Measurements from ENCODE around the gene EIF1. TPM values are rescaled to one million over a fixed set of nuclear protein-coding genes. Genes with fewer than 3 reads are reported as not detected.

EIF1 gene
- polyA plus RNA-seq, 1 donor from 2014 or later = 257 TPM

DNA sequence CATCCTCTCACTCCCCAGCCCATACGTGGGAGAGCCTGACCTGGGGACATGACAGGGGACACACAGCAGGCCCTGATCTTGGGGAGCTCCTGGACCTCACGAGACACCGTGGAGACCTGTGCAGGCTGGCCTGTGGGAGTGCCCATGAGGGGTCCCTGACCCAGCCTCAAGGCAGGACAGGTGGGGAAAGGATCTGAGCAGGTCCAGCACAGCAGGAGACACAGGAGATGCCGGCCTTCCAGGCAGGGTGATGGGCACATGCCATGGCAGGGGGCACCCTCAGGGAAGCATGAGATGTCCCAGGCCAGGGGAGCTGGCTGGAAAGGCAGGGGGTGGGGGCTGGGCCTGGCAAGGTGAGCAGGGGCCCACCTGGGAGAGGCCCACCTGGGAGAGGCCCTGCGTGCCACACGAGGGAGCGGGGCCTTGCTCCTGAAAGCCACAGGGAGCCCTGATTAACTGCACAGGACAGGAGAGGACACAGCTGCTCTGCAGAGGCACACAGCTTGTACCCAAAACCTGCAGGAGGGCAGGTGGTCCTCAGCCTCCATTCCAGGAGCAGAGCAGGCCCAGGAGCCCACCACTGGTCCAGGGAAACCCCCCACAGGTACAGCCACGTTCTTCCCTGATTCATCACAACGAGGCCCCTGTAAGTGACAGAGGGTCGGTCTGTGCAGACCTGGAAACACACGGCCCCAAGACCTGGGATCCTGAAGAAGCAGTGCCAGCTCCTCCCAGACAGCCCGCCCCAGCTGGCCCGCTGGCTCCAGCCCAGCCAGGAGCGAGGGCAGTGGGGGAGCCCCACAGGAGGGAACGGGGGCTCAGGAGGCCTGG, 37.7 kb upstream of the EIF1 start:
- Histone ChIP-seq H3K4me2 (ENCODE audit: low read length) (no peak overlapping the region), H3K9me2 (ENCODE audit: insufficient read depth, low read length) (no peaks in the 10 kb centered on the region), H3K79me2 (replicated peaks; ENCODE audit: insufficient read depth, low read length) (no peaks in the 10 kb centered on the region), H3F3A (ENCODE audit: insufficient read depth, low read length, poor library complexity, severe bottlenecking) (no peaks in the 10 kb centered on the region), H2AFZ (ENCODE audit: low read depth, low read length) (no peak overlapping the region), H4K20me1 (ENCODE audit: insufficient read depth) (no peaks in the 10 kb centered on the region), H3K27ac (ENCODE audit: low read length) (no peak overlapping the region), H3K9me3 (ENCODE audit: low read length) (no peaks in the 10 kb centered on the region), H3K9ac (ENCODE audit: low read length) (no peak overlapping the region), H3K36me3 (ENCODE audit: insufficient read depth, low read length) (no peaks in the 10 kb centered on the region), H3K4me3 (ENCODE audit: low read length) (no peak overlapping the region), H3K27me3 (ENCODE audit: insufficient read depth, low read depth, low read length) (peaks cover 4% of the 10 kb centered on the region)
- TF ChIP-seq RAD21 (conservative IDR thresholded peaks at IDR 0.05) (no peak), MXI1 (conservative IDR thresholded peaks at IDR 0.05; ENCODE audit: poor library complexity, severe bottlenecking) (no peak), EP300 (conservative IDR thresholded peaks at IDR 0.05; ENCODE audit: poor library complexity, severe bottlenecking) (no peak), EZH2 (IDR thresholded peaks at IDR 0.05; ENCODE audit: borderline replicate concordance, insufficient read depth, low read length, poor library complexity, severe bottlenecking) (no peak), POLR2AphosphoS5 (IDR thresholded peaks at IDR 0.05) (no peak), SMC3 (conservative IDR thresholded peaks at IDR 0.05; ENCODE audit: poor library complexity) (no peak), TAF1 (IDR thresholded peaks at IDR 0.05; ENCODE audit: low read depth) (no peak), CTCF (IDR thresholded peaks at IDR 0.05; ENCODE audit: poor library complexity, severe bottlenecking) (no peak)
- TF ChIP-seq, protein P1, sequence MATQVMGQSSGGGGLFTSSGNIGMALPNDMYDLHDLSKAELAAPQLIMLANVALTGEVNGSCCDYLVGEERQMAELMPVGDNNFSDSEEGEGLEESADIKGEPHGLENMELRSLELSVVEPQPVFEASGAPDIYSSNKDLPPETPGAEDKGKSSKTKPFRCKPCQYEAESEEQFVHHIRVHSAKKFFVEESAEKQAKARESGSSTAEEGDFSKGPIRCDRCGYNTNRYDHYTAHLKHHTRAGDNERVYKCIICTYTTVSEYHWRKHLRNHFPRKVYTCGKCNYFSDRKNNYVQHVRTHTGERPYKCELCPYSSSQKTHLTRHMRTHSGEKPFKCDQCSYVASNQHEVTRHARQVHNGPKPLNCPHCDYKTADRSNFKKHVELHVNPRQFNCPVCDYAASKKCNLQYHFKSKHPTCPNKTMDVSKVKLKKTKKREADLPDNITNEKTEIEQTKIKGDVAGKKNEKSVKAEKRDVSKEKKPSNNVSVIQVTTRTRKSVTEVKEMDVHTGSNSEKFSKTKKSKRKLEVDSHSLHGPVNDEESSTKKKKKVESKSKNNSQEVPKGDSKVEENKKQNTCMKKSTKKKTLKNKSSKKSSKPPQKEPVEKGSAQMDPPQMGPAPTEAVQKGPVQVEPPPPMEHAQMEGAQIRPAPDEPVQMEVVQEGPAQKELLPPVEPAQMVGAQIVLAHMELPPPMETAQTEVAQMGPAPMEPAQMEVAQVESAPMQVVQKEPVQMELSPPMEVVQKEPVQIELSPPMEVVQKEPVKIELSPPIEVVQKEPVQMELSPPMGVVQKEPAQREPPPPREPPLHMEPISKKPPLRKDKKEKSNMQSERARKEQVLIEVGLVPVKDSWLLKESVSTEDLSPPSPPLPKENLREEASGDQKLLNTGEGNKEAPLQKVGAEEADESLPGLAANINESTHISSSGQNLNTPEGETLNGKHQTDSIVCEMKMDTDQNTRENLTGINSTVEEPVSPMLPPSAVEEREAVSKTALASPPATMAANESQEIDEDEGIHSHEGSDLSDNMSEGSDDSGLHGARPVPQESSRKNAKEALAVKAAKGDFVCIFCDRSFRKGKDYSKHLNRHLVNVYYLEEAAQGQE (IDR thresholded peaks at IDR 0.05; ENCODE audit: borderline replicate concordance) = no peak

- TF ChIP-seq RAD21 (conservative IDR thresholded peaks at IDR 0.05) = no peak
- TF ChIP-seq SMC3 (conservative IDR thresholded peaks at IDR 0.05; ENCODE audit: poor library complexity) = no peak
- no peak for TF ChIP-seq MXI1 (conservative IDR thresholded peaks at IDR 0.05; ENCODE audit: poor library complexity, severe bottlenecking)
- TF ChIP-seq TAF1 (IDR thresholded peaks at IDR 0.05; ENCODE audit: low read depth) = no peak
- no peak for TF ChIP-seq CTCF (IDR thresholded peaks at IDR 0.05; ENCODE audit: poor library complexity, severe bottlenecking)
- TF ChIP-seq POLR2AphosphoS5 (IDR thresholded peaks at IDR 0.05) = no peak
- TF ChIP-seq EZH2 (IDR thresholded peaks at IDR 0.05; ENCODE audit: borderline replicate concordance, insufficient read depth, low read length, poor library complexity, severe bottlenecking) = no peak
- TF ChIP-seq EP300 (conservative IDR thresholded peaks at IDR 0.05; ENCODE audit: poor library complexity, severe bottlenecking) = no peak
- TF ChIP-seq, protein P1 (IDR thresholded peaks at IDR 0.05; ENCODE audit: borderline replicate concordance) = no peak
- H2AFZ ChIP-seq (ENCODE audit: low read depth, low read length) = no peak overlapping the region
- no peaks in the 10 kb centered on the region for H3K79me2 ChIP-seq (replicated peaks; ENCODE audit: insufficient read depth, low read length)
- no peaks in the 10 kb centered on the region for H3K9me3 ChIP-seq (ENCODE audit: low read length)
- H3K4me3 ChIP-seq (ENCODE audit: low read length) = no peak overlapping the region
- no peak overlapping the region for H3K27ac ChIP-seq (ENCODE audit: low read length)
- H3K36me3 ChIP-seq (ENCODE audit: insufficient read depth, low read length) = no peaks in the 10 kb centered on the region
- no peak overlapping the region for H3K9ac ChIP-seq (ENCODE audit: low read length)
- H3K4me2 ChIP-seq (ENCODE audit: low read length) = no peak overlapping the region
- no peaks in the 10 kb centered on the region for H3F3A ChIP-seq (ENCODE audit: insufficient read depth, low read length, poor library complexity, severe bottlenecking)
- no peaks in the 10 kb centered on the region for H3K9me2 ChIP-seq (ENCODE audit: insufficient read depth, low read length)
- H3K27me3 ChIP-seq (ENCODE audit: insufficient read depth, low read depth, low read length) = peaks cover 4% of the 10 kb centered on the region
- H4K20me1 ChIP-seq (ENCODE audit: insufficient read depth) = no peaks in the 10 kb centered on the region
Observed at GRCh38 chr17:41651625-41652460, 36.8 kb upstream of the EIF1 start.
